ENCODE measurements around the gene SEMA6D. TPM values are rescaled to one million over a fixed set of nuclear protein-coding genes. Genes with fewer than 3 reads are reported as not detected.
A peak's percentile ranks its signal among the peaks of the same experiment; 100 is the strongest.

Gene SEMA6D
- total RNA-seq, 1 donor, result 3.0 TPM

DNA sequence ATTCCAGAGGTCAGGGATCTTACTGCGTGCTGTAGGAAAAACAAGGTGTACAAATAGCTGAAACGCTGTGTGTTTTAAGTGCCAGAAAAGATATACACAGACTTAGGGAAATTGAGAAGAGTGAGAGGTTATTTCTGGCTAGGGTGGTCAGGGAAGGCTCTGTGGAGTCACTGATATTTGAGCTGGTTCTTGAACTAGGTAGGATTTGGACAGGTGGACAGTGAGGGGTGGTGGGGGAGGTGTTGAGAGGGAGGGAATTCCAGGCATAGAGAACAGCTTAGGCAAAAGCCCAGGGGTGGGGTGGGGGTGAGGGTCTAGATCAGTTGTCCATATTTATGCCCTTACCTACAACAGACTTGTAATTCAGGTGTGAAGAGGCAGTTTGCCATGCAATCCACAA, 7.0 kb downstream of the SEMA6D start:
- no peak overlapping the region for H3K4me3 ChIP-seq (ENCODE audit: low read depth, low read length)
- no peak for DNase-seq (ENCODE audit: low read depth)
- TF ChIP-seq, protein P1, sequence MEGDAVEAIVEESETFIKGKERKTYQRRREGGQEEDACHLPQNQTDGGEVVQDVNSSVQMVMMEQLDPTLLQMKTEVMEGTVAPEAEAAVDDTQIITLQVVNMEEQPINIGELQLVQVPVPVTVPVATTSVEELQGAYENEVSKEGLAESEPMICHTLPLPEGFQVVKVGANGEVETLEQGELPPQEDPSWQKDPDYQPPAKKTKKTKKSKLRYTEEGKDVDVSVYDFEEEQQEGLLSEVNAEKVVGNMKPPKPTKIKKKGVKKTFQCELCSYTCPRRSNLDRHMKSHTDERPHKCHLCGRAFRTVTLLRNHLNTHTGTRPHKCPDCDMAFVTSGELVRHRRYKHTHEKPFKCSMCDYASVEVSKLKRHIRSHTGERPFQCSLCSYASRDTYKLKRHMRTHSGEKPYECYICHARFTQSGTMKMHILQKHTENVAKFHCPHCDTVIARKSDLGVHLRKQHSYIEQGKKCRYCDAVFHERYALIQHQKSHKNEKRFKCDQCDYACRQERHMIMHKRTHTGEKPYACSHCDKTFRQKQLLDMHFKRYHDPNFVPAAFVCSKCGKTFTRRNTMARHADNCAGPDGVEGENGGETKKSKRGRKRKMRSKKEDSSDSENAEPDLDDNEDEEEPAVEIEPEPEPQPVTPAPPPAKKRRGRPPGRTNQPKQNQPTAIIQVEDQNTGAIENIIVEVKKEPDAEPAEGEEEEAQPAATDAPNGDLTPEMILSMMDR (IDR thresholded peaks at IDR 0.05; ENCODE audit: insufficient read depth, low read depth, low read length), result no peak

DNA sequence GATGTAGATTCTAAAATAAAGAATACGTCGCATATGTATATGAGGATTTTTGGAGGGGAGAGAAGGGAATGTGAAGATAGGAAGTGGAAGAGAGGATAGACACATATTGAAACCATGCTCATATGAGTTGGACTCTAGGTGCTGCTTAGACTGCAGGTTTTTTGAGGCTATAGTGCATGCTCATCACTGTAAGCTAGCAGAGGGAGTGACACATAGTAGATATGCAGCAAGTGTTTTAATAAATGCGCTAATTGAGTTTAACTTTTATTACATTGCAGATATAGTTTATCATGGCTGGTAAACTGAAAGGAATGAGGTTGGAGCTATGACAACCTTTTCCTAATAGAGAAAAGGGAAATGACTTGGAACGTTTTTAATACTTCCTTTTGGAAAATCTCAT, 7.7 kb downstream of the SEMA6D start:
- H3K4me3 ChIP-seq (ENCODE audit: low read depth, low read length), result no peak overlapping the region
- DNase-seq (ENCODE audit: low read depth), result no peak
- TF ChIP-seq, protein P1 (IDR thresholded peaks at IDR 0.05; ENCODE audit: insufficient read depth, low read depth, low read length), result no peak

DNA sequence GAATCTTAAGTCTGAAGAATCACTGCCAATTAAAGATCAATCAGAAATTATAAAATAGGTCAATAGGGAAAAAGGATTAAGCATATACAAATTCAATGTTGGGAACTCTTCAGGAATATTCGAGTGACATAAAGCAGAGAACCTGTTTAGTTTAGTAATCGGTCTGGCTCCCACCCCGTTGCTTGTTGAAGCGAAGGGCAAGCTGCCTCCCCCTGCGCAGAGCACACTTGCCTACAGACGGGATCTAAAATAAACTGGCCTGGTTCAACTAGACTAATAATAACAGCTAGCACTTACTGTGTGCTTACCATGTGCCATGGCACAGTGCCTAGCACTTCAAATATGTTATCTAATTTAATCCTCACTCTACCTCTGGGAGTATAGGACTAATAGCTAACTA, 8.6 kb downstream of the SEMA6D start:
- TF ChIP-seq, protein P1 (IDR thresholded peaks at IDR 0.05; ENCODE audit: insufficient read depth, low read depth, low read length), result no peak
- no peak overlapping the region for H3K4me3 ChIP-seq (ENCODE audit: low read depth, low read length)
- DNase-seq (ENCODE audit: low read depth), result no peak

DNA sequence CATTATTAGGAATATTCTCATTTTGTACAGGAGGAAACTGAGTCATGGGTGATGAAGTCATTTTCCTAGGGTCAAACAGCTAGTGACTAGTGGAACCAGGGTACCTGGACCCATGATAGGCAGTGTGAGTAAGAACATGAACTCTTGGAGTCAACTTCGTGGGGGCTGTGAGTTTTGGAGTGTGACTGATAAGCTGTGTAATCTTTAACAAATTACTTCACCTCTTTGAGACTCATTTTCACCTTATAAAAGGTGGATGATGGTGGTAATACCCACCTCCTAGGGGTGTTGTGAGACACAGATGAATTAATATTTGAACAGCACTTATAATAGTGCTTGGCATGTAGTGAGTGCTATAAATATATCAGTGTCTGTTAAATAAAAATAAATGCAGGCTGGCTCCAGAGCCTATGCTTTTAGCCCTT, 9.1 kb downstream of the SEMA6D start:
- DNase-seq (ENCODE audit: low read depth), result no peak
- H3K4me3 ChIP-seq (ENCODE audit: low read depth, low read length), result no peak overlapping the region
- TF ChIP-seq, protein P1 (IDR thresholded peaks at IDR 0.05; ENCODE audit: insufficient read depth, low read depth, low read length), result no peak

DNA sequence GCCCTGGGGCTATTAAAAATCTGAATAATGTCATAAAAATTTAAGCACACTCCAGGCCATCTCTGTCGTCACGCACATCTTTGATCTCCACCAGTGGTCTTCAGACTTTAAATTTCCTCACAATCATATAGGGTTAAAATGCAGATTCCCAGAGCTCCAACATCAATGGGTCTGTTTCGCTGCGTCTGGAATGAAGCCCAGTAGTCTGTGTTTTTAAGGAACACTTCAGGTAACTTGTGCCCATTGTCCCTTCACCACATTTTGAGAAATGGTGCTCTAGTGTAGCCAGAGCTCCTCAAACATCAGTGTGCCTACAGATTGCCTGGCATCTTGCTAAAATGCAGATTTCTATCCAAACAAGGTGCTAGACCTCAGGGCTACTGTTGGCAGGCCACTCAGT, 9.8 kb downstream of the SEMA6D start:
- DNase-seq (ENCODE audit: low read depth), result no peak
- H3K4me3 ChIP-seq (ENCODE audit: low read depth, low read length), result no peak overlapping the region

DNA sequence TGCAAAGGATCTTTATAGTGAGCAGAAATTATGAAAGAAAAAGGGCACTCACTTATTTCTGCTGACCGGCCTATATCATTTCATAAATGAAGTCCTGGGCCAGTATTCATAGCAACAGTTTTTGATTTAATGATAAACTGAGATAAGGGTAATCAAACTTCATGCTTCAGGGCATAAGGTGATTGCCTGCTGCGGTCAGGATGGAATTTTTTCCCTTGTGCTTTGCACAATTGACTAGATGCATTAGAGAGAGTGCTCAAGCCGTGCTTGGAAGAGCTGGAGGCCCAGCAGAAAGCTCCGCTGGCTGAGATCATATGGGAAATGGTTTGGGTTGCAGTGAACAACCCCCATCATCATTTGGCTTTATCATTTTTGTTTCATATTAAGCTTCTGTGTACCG, 10.4 kb downstream of the SEMA6D start:
- TF ChIP-seq, protein P1 (IDR thresholded peaks at IDR 0.05; ENCODE audit: insufficient read depth, low read depth, low read length), result no peak
- DNase-seq (ENCODE audit: low read depth), result peak; percentile 41
- no peak overlapping the region for H3K4me3 ChIP-seq (ENCODE audit: low read depth, low read length)

More for the DNA sequence above, 9.8 kb downstream of the SEMA6D start:
- TF ChIP-seq, protein P1 (IDR thresholded peaks at IDR 0.05; ENCODE audit: insufficient read depth, low read depth, low read length), result no peak

DNA sequence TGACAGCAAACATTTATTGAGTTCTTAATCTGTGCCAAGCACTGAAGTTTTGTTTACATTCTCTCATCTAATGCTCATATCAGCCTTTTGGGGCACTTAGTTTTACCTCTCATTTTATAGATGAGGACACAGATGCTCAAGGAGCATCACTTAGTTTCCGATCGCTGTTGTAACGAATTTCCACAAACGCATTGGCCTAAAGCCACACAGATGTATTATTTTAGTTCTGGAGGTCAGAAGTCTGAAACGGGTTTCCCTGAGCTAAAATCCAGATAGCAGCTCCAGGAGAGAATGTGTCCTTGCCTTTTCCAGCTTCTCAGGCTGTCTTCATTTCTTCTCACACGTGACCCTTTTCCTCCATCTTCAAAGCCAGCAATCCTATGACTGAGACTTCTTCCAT, 11.1 kb downstream of the SEMA6D start:
- no peak overlapping the region for H3K4me3 ChIP-seq (ENCODE audit: low read depth, low read length)
- TF ChIP-seq, protein P1 (IDR thresholded peaks at IDR 0.05; ENCODE audit: insufficient read depth, low read depth, low read length), result no peak
- DNase-seq (ENCODE audit: low read depth), result no peak

All from fibroblast of villous mesenchyme (primary cell).